Activated naive CD4-positive, alpha-beta T cell treated with Interleukin-2 at 50 U/mL for 16 hours (primary cell): ENCODE data around the gene CEP112.
"Not testable (repeated sequence)": the region's sequence is repeated elsewhere in the genome, so short reads cannot be mapped to it uniquely, and the experiment has no call there.

Source experiments
- DNase-seq: peaks from one replicate; pipeline ENCODE4 v3.0.0-alpha.2; 2020

Gene CEP112

DNA sequence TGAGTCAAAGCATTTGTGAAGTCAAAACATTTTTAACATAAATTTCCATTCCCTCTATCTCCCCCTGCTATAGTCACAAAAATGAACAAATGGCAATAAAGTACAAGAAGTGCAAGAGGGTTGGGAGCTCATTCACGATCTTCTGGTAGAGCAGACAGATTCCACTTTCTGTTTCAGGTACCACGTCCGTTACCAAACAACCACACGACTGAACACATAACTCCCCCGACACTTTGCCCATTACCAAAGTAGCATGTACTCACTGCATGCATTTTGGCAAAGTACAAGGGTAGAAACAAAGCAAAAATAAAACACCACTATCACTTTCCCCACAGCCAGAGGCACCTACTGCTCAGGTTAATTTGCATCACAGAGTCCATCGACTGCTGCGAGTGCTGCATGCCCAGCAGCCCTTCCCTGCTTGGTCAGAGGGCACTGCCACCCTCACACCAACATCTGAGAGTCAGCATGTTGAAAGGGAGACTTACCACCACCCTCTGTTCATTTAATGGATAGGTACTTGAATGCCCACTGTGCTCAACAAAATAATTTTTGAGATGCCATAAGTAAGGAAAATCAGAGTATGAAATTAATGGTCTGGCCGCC, 480.2 kb downstream of the CEP112 start:
- DNase-seq = no peak

DNA sequence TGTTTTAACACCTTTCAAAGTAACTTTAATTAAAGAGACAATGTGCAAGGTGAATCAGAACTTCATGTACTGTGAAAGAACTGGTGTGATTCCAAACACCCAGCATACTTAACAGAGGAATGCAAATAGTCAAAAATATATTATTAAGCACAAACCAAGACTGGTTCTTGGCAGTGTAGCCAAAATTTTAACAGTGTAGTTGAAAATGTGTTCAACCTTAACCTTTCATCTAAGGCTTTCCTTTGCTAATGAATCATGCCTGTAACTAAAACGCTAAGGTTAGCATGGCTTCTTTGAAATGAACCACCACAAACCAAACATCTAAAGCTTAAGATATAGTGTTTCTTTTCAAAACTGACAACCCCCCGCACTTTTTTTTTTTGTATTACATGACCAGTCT, 484.2 kb downstream of the CEP112 start:
- DNase-seq = no peak

DNA sequence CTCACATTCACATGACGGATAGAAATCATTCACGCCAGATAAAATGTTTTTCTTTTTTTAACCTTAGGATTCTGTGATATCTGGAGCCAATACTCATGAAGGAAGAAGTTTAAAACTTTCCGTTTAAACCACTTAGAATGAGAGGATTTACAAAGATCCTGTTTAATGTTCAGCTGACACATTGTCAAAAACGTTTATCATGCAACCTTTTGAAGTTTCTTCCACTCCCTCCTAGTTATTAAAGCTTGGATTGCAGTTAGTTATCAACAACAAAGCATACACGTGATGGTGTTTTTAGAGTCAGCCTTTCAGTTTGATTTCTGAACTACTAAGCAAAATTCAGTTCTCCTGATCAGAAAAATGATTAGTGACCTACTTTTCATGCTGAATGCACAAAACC, 487.2 kb downstream of the CEP112 start:
- no peak for DNase-seq

DNA sequence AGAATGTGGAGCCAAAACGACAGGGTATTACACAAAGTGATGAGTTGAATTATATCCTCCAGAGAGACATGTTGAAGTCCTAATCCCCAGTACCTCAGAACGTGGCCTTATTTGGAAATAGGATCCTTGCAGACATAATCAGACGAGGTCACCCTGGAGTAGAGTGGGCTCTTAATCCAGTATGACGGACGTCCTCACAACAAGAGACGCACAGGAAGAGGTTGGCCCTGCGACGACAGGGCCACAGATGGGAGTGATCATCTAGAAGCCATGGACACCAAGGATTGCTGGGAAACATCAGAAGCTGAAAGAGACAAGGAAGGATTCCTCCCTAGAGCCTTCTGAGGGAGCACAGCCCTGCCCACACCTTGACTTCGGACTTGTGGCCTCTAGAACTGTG, 488.0 kb downstream of the CEP112 start:
- no peak for DNase-seq

GRCh38 chr17:65699459-65699858, 492.5 kb downstream of the CEP112 start:
- no peak for DNase-seq

DNA sequence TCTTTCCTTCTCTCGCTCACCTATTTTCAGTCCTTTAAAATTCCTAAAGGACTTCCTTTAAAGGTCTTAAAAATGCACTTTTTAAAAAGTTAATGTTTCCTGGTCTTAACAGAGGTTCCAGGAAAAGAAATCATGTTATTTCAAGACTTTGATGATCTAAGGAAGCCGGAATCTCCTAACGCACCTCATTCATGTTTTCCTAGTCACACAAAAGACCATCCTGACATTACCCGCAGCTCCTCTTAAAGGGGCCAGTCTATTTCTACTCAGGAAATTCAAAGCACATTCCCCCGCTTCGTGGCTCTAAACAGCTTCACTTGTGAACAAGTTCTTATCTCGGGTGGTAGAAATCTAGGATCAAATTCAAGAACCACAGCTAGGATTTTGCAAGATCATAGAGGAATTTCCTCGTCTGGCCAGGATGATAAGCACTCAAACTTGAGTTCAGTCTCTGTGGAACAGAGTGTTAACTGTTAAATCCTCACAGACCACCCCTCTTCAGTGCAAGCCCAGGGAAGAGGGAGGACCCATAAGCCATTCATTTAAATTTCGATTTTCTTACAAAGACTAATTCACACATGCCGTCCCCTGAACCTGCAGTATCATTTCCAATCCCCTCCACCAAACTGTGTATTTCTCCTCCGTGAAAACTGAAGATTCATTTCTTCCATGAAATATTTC, 493.4 kb downstream of the CEP112 start:
- DNase-seq = no peak

DNA sequence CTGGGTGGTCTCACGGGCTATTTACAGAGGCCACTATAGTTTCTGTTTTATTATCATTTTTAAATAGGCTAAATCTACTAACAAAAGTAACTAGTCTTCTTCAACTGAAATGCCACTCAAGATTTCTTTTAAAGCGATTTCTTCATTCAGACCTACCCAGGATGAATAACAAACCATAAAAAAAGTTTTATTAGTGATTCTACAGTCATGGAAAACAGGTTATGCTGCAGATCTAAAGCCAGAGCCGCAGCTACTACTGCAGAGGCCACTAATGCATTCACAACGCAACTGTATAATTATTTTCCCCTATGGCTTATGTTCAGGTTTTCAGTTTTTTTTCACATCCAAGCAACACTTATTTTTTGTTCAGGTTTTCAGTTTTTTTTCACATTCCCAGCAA, 494.3 kb downstream of the CEP112 start:
- no peak for DNase-seq

GRCh38 chr17:65696739-65697394, 495.1 kb downstream of the CEP112 start:
- DNase-seq = no peak

DNA sequence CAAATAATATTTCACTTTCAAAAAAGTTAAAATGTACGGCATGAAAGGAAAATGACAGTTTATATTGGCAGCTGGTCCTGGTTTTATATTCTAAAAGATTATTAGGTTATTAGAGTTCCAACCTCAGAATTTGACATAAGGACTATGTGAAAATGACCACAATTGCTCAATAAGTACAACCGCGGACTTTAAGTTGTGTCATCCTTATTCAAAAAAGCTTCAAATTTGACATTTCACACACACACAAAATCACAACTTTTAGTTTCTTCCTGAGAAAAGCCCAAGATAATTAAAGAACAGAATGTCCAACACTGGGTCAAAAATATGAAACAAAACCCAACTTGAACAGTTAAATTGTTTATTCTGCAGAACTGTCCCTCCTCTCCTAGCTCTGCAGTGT, 497.3 kb downstream of the CEP112 start:
- DNase-seq = no peak

- DNase-seq = no peak
Observed at GRCh38 chr17:65690626-65691310, 501.2 kb downstream of the CEP112 start.

GRCh38 chr17:65688307-65688706, 503.6 kb downstream of the CEP112 start:
- no peak for DNase-seq

DNA sequence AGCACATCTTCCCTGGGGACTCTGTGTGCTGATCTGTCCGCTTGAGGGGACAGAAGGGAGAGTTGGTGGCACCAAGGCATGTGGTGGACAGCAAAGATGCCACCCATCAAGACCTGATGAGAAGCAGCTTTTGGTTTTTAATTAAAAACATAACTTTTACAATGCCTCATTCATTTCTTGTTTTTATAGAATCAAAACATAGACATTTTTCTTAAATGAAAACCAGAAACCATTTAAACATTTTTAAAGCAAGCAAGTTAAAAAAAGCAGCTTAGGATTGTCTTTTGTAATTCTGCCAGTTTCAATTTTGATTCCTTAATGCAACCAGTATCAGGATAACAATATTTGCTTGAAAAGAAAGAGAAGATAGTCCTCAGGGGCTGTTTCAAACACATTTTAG, 506.8 kb downstream of the CEP112 start:
- no peak for DNase-seq

- DNase-seq = no peak
Observed at GRCh38 chr17:65684631-65685030, 507.3 kb downstream of the CEP112 start.

DNA sequence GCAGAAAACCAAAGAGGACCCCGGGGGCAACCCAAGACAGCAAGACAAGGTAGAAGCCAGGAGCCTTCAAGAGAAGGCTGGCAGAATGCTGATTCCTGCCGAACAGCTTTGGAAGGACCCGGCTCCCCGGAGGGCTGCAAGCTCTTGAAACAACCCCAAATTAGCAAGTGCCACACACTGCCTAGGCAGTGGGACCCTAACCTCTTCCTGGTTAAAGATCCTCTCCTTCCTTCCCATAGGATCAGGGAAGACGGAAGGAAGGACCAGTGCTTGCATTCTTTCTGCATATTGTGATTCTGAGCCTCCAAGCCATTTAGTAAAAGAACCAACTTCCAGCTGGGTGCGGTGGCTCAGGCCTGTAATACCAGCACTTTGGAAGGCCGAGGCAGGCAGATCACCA, 508.5 kb downstream of the CEP112 start:
- no peak for DNase-seq

GRCh38 chr17:65681763-65682162, 510.2 kb downstream of the CEP112 start:
- not testable (repeated sequence) for DNase-seq

GRCh38 chr17:65679165-65679845, 512.6 kb downstream of the CEP112 start:
- no peak for DNase-seq

GRCh38 chr17:65678546-65678945, 513.4 kb downstream of the CEP112 start:
- no peak for DNase-seq

GRCh38 chr17:65677932-65678331, 514.0 kb downstream of the CEP112 start:
- no peak for DNase-seq

- DNase-seq = no peak
Observed at GRCh38 chr17:65674246-65675045, 517.5 kb downstream of the CEP112 start.

GRCh38 chr17:65670667-65671371, 521.1 kb downstream of the CEP112 start:
- no peak for DNase-seq

GRCh38 chr17:65668211-65668610, 523.7 kb downstream of the CEP112 start:
- DNase-seq = no peak

- DNase-seq = no peak
Observed at GRCh38 chr17:65667656-65668055, 524.3 kb downstream of the CEP112 start.
